ENCODE results near the gene SREBF1. TPM values are rescaled to one million over a fixed set of nuclear protein-coding genes. Genes with fewer than 3 reads are reported as not detected.

The SREBF1 gene
- total RNA-seq, 1 donor from 2014 or later, result 127 TPM

- DNase-seq (ENCODE audit: low spot score), result no peak
Observed at GRCh38 chr17:17763136-17763535, 73.7 kb downstream of the SREBF1 start.

GRCh38 chr17:17762744-17763105, 74.1 kb downstream of the SREBF1 start:
- no peak for DNase-seq (ENCODE audit: low spot score)

Other genes starting within 250 kb of the SREBF1 start
- gene PEMT, start 245.3 kb downstream of the SREBF1 start, total RNA-seq, result 53.6 TPM
- 117 TPM for gene RAI1, start 155.5 kb downstream of the SREBF1 start, total RNA-seq
- gene TOM1L2, start 135.4 kb upstream of the SREBF1 start, total RNA-seq, result 119 TPM
- 2.0 TPM for gene DRC3, start 135.9 kb upstream of the SREBF1 start, total RNA-seq
- gene ATPAF2, start 202.2 kb upstream of the SREBF1 start, total RNA-seq, result 26.1 TPM
- 12.4 TPM for gene GID4, start 202.4 kb upstream of the SREBF1 start, total RNA-seq